T1000 (cell line): ENCODE data around the gene LARGE1.
"Not testable (repeated sequence)": the region's sequence is repeated elsewhere in the genome, so short reads cannot be mapped to it uniquely, and the experiment has no call there.

ENCODE experiments used
- DNase-seq: peaks from one replicate; lab custom pipeline; 2025; ENCODE audit warnings: mixed read lengths; lab: John Stamatoyannopoulos, UW

LARGE1 gene

DNA sequence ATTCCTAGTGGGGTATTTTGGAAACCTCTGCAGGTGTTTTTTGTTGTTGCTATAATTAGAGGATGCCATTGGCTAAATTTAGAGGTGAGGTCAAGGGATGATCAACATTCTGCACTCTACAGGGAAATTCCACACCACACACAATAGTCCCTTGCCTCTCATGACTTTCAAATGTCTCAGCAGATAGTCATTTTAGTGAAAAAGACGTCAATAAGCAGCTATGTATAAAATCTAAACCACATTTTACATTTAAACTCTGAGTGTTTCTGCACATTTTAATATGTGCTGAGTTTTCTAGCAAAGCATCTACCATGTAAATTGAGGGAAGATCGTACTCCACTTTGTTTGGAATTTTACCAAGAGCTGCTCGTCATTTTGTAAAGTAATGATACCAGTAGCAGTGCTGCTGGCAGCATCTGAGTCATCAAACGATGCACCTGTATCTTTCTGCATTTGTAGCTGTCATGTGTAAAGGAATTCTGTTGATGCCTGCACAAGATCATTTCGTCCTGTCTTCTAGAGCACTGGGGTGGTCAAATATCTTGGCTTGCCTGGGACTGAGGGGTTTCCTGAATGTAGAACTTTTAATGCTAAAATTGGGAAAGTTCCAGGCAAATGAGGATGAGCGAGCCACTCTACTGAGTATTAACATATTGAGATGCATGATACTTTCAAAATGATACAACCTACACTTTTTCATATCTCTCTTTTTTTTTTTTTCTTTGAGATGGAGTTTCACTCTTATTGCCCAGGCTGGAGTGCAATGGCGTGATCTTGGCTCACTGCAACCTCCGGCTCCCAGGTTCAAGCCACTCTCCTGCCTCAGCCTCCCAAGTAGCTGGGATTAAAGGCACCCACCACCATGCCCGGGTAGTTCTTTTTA is 447.6 kb downstream of the LARGE1 start:
- DNase-seq = no peak

DNA sequence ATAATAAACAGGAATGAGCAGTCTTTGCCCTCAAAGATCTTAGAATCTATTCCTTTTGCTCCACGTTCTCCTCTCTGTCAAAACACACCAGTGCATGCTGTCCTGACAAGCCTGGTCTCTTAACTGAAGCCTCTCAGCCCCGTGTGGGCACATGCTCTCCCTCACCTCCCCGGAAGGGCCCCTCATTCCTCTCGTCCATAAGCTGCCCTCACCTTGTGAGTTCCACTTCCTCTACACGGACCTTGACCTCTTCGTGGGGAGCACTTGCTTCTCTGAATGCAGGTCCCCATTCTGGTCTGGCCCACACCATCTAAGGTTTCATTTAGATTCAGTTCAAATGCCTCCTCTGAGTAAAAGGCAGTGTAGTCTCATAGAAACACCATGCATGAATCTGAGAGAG is 449.8 kb downstream of the LARGE1 start:
- no peak for DNase-seq

- no peak for DNase-seq
These were observed 452.6 kb downstream of the LARGE1 start for GRCh38 chr22:33467620-33468095.

DNA sequence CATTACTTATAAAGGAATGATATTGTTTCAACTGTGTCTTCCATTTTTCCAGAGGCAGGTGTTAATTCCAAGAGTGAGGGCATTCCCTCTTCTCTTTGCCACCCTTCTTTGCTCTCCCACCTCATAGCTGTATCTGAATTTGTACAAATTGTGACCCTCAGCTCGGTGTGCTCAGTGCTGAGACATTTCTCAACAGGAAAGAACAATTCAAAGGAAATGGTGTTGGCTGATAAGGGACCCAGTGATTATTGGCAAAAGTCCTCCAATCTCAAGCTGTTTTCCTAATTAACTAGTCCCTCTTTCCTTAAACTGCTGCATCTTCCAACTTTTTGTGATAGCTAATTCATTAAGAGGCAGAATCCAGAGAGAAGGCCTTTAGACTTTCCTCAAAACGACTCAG is 453.2 kb downstream of the LARGE1 start:
- DNase-seq = no peak

DNA sequence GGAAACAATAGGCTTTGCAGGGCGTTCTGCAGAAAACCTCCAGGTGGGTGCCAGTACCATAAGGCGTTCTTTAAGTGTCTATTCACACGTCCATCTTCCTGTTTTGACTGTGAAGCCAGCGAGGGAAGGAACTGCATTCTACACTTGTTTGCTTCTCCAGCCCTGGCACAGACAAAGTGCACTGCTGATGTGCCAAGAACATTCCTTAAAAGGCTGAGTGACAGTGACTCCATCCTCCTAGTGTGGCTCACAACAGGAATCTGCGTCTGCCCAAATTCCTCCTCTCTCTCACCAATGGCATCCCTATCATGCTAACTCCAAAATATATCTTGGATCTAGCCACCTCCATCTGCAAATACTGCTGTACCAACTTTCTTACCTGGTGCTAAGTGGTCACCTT is 454.7 kb downstream of the LARGE1 start:
- no peak for DNase-seq

DNA sequence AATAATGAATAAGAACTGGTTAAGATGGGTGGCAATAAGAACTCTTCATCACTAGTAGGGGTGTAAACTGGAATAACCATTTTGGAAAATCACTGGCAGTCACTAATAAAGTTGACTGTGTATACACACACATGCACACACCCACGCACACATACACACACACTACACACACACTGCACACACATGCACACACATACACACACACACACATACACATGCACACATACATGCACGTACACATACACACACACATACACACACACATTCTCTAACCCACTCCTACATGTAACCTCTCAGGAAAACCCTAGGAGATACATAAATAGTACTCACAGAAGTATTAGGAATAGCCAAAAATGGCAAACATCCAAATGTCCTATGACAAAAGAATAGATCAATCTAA is 455.6 kb downstream of the LARGE1 start:
- DNase-seq = no peak

- DNase-seq = no peak
These were observed 458.4 kb downstream of the LARGE1 start for GRCh38 chr22:33461698-33462434.

- not testable (repeated sequence) for DNase-seq
These were observed 459.0 kb downstream of the LARGE1 start for GRCh38 chr22:33461245-33461644.

GRCh38 chr22:33459137-33459536 is 461.1 kb downstream of the LARGE1 start:
- no peak for DNase-seq

DNA sequence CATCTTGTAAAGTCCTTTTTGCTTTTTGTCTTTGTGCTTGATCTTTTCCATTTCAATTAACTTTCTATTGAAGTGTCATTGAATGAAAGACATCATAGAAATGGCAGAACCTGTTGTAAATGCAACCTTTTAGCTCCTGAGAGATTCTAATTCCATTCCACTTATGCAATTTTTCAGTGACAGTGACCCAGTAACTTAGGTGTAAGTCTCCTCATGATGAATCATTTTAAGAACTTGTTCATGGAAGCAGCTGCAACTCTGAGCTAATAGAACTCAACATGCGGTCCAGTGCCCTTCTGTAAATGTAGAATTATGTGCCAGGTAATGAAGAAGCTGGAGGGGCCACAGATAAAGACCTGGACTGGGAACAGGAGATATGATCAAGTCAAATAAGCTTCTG is 463.8 kb downstream of the LARGE1 start:
- no peak for DNase-seq

DNA sequence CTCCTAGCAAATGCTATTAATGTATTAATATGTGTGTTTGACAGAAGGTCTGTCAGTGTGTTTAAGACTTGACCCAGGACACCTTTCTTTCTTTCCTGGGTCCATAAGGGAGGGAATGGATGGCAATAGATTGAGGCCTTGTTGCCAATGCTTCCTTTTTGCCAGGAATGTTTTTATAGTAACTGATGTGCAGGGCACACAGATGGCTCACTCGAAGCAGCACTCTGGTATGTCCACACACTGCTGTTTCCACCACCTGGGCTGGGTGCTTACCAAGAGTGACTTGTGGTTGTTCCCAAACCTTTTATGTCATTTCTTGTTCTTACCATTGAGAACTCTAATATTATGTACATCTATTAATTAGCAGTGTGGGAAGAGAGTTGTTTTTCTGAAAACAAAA is 465.2 kb downstream of the LARGE1 start:
- no peak for DNase-seq

DNA sequence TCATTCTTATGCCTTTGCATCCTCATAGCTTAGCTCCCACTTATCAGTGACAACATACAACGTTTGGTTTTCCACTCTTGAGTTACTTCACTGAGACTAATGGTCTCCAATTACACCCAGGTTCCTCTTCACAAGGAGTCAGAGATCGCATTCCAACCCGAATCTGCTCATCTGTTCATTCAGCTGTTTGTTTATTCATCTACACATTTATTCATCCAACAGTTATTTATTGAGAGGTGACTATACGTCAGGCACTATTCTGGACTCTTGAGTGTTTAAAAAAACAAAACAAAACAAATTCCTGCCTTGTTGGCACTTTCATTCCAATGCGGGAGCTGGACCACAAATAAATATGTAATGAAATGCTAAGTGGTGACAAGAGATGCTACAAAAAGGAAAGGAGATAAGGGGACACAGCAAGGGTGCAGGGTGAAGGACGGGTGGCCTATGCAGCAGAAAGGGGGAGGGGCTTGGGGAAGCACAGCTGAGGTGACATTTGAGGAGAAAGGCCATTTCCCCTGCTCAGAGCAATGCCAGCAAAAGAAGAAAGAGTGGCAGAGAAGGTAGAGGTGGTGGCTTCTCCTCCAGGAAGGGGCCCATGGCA is 468.3 kb downstream of the LARGE1 start:
- no peak for DNase-seq

GRCh38 chr22:33450756-33451155 is 469.5 kb downstream of the LARGE1 start:
- DNase-seq = no peak

GRCh38 chr22:33447733-33448132 is 472.5 kb downstream of the LARGE1 start:
- no peak for DNase-seq

DNA sequence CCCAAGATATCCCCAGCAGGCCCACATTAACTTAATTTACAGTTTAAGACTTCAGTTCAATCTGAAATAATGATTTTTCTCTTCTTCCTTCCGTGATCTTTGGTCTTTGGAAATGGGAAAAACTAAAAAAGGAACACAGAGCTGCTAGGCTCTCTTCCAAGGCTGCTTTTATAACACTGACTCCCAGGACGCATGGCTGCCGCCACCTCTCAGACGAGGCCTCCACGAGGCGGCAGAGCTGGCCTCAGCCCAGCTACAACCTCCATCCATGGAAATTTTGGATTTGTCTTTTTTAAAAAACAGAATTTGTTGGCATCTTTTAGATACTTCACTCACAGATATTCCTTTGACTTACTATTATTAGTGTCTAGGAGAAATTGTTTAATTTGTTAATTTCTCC is 476.6 kb downstream of the LARGE1 start:
- DNase-seq = no peak

DNA sequence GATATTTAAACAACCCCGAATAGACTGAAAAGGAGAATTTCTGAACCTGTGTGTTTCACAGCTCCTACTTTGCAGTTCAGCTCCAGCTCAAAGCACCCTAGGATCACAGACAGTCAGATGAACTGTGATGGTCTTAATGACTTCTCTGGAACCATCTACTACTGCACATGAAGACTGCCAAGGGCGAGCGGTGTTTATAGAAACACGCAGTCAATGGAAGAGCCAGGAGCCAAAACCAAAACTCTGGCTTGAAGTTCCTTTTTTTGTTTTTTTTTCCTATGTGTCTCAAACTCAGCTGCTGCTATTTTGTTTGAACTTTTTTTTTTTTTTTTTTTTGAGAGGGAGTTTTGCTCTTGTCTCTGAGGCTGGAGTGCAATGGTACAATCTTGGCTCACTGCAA is 479.5 kb downstream of the LARGE1 start:
- DNase-seq = no peak

DNA sequence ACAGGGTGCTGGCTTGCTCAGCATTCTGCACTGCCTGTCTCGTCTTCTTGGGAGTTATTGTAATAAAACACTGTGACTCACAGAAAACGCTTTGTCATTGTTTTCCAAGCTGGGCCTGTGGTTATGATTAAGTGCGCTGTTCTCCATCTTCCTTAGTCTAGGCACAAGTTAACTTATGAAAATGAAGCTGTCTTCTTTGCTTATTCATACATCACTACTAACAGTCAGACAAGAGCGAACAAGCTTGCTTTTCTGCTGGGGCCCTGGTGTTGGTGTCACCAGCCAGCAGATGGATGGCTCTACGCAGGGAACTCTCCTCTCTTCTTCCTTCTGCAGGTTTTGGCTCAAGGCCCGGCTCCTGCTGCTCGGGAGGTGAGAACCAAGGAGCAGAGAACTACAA is 482.0 kb downstream of the LARGE1 start:
- DNase-seq = peak; percentile 63

GRCh38 chr22:33431300-33431699 is 489.0 kb downstream of the LARGE1 start:
- no peak for DNase-seq

- no peak for DNase-seq
These were observed 491.0 kb downstream of the LARGE1 start for GRCh38 chr22:33429281-33429680.

DNA sequence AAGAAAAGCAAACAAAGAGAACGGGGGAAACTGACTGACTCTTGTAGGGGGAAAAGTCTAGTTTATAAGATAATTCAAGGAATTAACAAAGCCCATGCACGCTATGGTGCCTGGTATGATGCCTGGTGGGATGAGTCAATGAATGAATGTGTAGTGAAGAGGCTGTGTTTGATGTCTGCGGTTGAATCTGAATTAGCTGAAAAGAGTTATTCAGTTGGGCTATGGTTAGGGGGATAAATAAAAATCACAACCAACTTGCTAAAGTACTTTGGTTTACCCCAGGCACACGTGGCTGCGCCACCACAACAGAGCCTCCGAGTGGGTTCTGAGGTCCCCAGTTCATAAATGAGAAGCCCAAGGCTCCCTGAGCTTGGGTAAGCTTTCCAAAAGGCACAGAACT is 492.8 kb downstream of the LARGE1 start:
- no peak for DNase-seq

DNA sequence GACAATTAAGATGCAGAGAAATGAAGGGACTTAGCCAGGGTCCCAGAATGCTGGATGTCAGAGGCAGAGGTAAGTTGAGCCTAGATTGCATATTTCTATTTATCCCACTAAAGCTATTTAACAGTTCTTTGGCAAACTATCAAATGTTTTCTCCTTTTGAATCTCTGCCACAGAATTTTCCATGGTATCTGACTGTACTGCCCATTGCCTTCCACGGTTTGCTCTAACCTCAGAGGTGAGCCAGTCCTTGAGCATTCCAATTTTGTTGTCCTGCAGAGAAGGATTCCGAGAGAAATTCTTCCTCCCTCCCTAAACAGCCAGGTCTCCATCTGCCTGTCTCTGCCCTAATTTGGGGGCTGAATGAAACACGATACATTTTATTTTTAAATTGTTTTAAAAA is 493.8 kb downstream of the LARGE1 start:
- no peak for DNase-seq

DNA sequence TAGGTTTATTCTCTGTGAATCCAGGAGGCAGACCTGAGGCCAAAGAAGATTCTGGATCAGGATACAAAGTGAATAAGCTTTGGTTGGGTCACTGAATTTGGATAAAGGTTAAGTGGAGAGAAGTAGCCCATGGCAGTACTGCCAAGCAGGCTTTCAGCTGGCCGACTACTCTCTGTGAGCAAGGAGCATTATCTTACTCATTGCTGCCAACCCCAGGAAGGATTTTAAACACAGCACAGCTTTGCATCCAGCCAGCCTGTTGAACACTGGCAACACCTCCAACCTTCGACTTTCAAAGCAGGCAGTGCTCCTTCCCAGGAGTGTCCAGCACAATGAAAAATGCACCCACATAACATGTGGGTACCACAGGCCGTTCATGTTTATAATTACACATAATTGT is 498.4 kb downstream of the LARGE1 start:
- DNase-seq = no peak

- DNase-seq = no peak
These were observed 501.8 kb downstream of the LARGE1 start for GRCh38 chr22:33418484-33418883.
